ENCODE data around the gene CFL1. TPM values are rescaled to one million over a fixed set of nuclear protein-coding genes. Genes with fewer than 3 reads are reported as not detected.

The CFL1 gene
- total and polyA plus RNA-seq, 10 of the 15 experiments (the other 5 are each of a cell fraction or from before 2014, with no cell fraction given), result 164 to 2,994 (median 1,500) TPM

DNA sequence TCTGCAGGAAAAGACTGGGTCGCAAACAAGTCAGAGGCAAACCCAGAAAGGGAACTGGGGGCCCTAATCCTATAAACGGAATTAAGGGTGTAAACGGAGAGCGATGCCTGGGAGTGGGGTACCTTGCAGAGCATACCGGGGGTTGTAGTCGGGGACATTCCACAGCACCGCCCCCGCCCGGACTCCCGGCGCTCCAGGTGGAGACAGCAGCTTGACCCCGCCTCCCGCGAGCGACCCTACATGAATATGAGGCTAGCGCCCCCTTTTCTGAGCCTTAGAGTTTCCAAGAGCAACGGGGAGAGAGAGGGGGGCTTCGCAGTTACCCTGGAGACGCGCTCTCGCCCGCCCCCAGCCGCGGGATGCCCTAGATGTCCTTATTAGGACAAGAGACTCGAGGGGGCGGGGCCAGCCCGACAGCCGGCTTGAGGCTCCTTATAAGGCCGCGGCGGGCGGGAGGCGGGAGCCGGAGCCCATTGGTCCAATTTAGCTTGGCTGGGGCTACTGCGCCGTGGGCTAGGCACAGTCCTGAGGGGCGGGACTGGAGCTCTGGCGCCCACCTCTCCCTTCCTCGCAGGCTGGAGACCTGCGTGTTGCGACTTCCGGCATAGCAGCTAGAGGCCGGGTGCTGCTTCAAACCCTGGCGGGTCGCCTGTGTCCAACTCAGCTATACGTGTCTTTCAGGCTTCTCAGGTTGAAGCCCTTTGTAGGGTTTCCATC, 1.3 kb upstream of the CFL1 start (continued):
- peak; percentile 3 for TF ChIP-seq PBX3 (IDR thresholded peaks at IDR 0.05; ENCODE audit: insufficient replicate concordance, low read depth, low read length)
- TF ChIP-seq TCF12 (IDR thresholded peaks at IDR 0.05; ENCODE audit: low read depth, low read length), result 0 out of 2 replicates have a peak, but pooled peaks have one; percentile 47
- no peak for TF ChIP-seq FOXM1 (IDR thresholded peaks at IDR 0.05; ENCODE audit: low read depth, low read length)
- no peak for TF ChIP-seq ZBTB40 (IDR thresholded peaks at IDR 0.05; ENCODE audit: borderline replicate concordance)
- TF ChIP-seq PKNOX1 (IDR thresholded peaks at IDR 0.05), result 0 out of 2 replicates have a peak, but pooled peaks have one; percentile 15
- TF ChIP-seq POU2F2 (IDR thresholded peaks at IDR 0.05; ENCODE audit: borderline replicate concordance, low read depth, low read length), result peak; percentile 81; the same call in 2 of the 3 replicates
- peak; percentile 60; the same call in 1 of the 2 replicates for TF ChIP-seq BACH1 (IDR thresholded peaks at IDR 0.05; ENCODE audit: borderline replicate concordance)
- peak; percentile 42 for TF ChIP-seq SIX5 (IDR thresholded peaks at IDR 0.05; ENCODE audit: low read depth, low read length, severe bottlenecking)
- peak; percentile 91 for TF ChIP-seq SMAD5 (IDR thresholded peaks at IDR 0.05; ENCODE audit: low read depth)
- TF ChIP-seq FOS (IDR thresholded peaks at IDR 0.05; ENCODE audit: borderline replicate concordance, extremely low read depth, insufficient read length), result no peak
- peak; percentile 24; the same call in 1 of the 2 replicates for TF ChIP-seq TCF3 (IDR thresholded peaks at IDR 0.05; ENCODE audit: borderline replicate concordance, insufficient read depth, low read depth, low read length)
- no peak for TF ChIP-seq FOXK2 (IDR thresholded peaks at IDR 0.05)
- TF ChIP-seq SP1 (IDR thresholded peaks at IDR 0.05; ENCODE audit: low read depth, low read length), result peak; percentile 69
- peak; percentile 35 for TF ChIP-seq NKRF (conservative IDR thresholded peaks at IDR 0.05)
- TF ChIP-seq, protein P1, sequence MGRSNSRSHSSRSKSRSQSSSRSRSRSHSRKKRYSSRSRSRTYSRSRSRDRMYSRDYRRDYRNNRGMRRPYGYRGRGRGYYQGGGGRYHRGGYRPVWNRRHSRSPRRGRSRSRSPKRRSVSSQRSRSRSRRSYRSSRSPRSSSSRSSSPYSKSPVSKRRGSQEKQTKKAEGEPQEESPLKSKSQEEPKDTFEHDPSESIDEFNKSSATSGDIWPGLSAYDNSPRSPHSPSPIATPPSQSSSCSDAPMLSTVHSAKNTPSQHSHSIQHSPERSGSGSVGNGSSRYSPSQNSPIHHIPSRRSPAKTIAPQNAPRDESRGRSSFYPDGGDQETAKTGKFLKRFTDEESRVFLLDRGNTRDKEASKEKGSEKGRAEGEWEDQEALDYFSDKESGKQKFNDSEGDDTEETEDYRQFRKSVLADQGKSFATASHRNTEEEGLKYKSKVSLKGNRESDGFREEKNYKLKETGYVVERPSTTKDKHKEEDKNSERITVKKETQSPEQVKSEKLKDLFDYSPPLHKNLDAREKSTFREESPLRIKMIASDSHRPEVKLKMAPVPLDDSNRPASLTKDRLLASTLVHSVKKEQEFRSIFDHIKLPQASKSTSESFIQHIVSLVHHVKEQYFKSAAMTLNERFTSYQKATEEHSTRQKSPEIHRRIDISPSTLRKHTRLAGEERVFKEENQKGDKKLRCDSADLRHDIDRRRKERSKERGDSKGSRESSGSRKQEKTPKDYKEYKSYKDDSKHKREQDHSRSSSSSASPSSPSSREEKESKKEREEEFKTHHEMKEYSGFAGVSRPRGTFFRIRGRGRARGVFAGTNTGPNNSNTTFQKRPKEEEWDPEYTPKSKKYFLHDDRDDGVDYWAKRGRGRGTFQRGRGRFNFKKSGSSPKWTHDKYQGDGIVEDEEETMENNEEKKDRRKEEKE (IDR thresholded peaks at IDR 0.05), result no peak
- peak; percentile 94 for TF ChIP-seq POLR2AphosphoS2 (IDR thresholded peaks at IDR 0.05; ENCODE audit: low read depth, low read length)
- no peak for TF ChIP-seq MEF2A (IDR thresholded peaks at IDR 0.05; ENCODE audit: insufficient read depth, low read depth, low read length)

Data from GM12878 (cell line).